Lung (tissue), 12 donors: ENCODE results near the gene TRABD2B. TPM values are rescaled to one million over a fixed set of nuclear protein-coding genes. Genes with fewer than 3 reads are reported as not detected.

ENCODE experiments used
- ATAC-seq: fragments of 200-7000 bp; cut with Tn5 transposase; one replicate; pipeline ENCODE4 v1.9.1; 2020; ENCODE audit warnings: moderate number of reproducible peaks; ENCODE audit not compliant: insufficient read depth, low FRiP score
- DNase-seq, 3 donors: peaks; one replicate each; pipeline ENCODE4 v3.0.0-alpha.2; 2013 to 2017
- H3K27ac ChIP-seq, 2 donors: one replicate each; pipeline ENCODE4 v1.5.1; 2013; ENCODE audit warnings: mild to moderate bottlenecking in 2 of 2, moderate library complexity in 2 of 2, control low read depth in 1 of 2, inconsistent platforms in 1 of 2, low read depth in 1 of 2, low read length in 1 of 2
- H3K27me3 ChIP-seq, 3 donors: one replicate each; pipeline ENCODE4 v1.5.1; 2013; ENCODE audit warnings: low read length in 2 of 3; ENCODE audit not compliant: control insufficient read depth in 3 of 3, insufficient read depth in 3 of 3
- H3K36me3 ChIP-seq, 4 donors: one replicate each; pipeline ENCODE4 v1.5.1; 2013; ENCODE audit warnings: low read length in 4 of 4, mild to moderate bottlenecking in 1 of 4, moderate library complexity in 1 of 4; ENCODE audit not compliant: control insufficient read depth in 4 of 4, insufficient read depth in 4 of 4
- H3K4me1 ChIP-seq, 5 donors: one replicate each; pipeline ENCODE4 v1.5.1; 2013; ENCODE audit warnings: low read length in 5 of 5, mild to moderate bottlenecking in 2 of 5, moderate library complexity in 1 of 5; ENCODE audit not compliant: control insufficient read depth in 5 of 5, insufficient read depth in 5 of 5
- H3K4me3 ChIP-seq: one replicate; pipeline ENCODE4 v1.5.1; 2013; ENCODE audit warnings: mild to moderate bottlenecking, control low read depth, moderate library complexity
- H3K9ac ChIP-seq, 2 donors: one replicate each; pipeline ENCODE4 v1.5.1; 2013; ENCODE audit warnings: low read length in 2 of 2, control low read depth in 1 of 2; ENCODE audit not compliant: insufficient read depth in 1 of 2
- H3K9me3 ChIP-seq, 4 donors: one replicate each; pipeline ENCODE4 v1.5.1; 2013; ENCODE audit warnings: low read length in 3 of 4, mild to moderate bottlenecking in 1 of 4, moderate library complexity in 1 of 4; ENCODE audit not compliant: control insufficient read depth in 4 of 4, insufficient read depth in 3 of 4
- CTCF ChIP-seq: IDR thresholded peaks from 2 replicates; pipeline ENCODE4 v1.5.1; 2012; ENCODE audit warnings: mild to moderate bottlenecking; ENCODE audit errors: control extremely low read depth, extremely low read depth
- WGBS, 2 donors: extraction: QIAGEN DNeasy Blood & Tissue Kit; methylation state at CpG; one replicate each; pipeline ENCODE4 v1.1.7; 2013; 5-methylcytosine and 5-hydroxymethylcytosine counted together
- polyA plus RNA-seq, 2 donors: library from polyadenylated mRNA; stranded (reverse); fragments of 200-250 nt; gene quantifications; one replicate each; pipeline ENCODE4 v1.2.1, GENCODE V29; 2013
- total RNA-seq, 2 donors: library from RNA; depleted of rRNA in 1 of 2; stranded (reverse); fragments of >200 nt in 1 of 2; gene quantifications; one replicate each; pipeline ENCODE4 v1.2.1, GENCODE V29; 2014 to 2021
- donor health status: control.
- donor health status: control.
- donor health status: Bipolar disorder and iron deficiency.
- donor health status: healthy.
- donor health status: DM: yes; HTN: yes; CAD: no.

The TRABD2B gene
- total and polyA plus RNA-seq, 4 donors, result 0.37 to 1.9 (median 0.64) TPM

GRCh38 chr1:47947531-47947930 is 49.7 kb downstream of the TRABD2B start:
- Histone ChIP-seq H3K27me3 (no peaks in the 10 kb centered on the region), H3K27ac (no peak overlapping the region), H3K4me3 (no peak overlapping the region), H3K36me3 (no peaks in the 10 kb centered on the region), H3K4me1 (peaks cover 0 to 18% (median 5%) of the 10 kb centered on the region in 5 donors), H3K9me3 (no peaks in the 10 kb centered on the region), H3K9ac (no peak overlapping the region)
- DNase-seq, result no peak
- no peak for TF ChIP-seq CTCF
- no peak for ATAC-seq
- WGBS, 2 donors, result 91 to 94% methylated on average over 6 of the region's 6 CpGs

GRCh38 chr1:47944561-47944960 is 52.6 kb downstream of the TRABD2B start:
- no peak for TF ChIP-seq CTCF
- WGBS, 2 donors, result 52 to 69% methylated on average over 4 of the region's 4 CpGs
- no peaks in the 10 kb centered on the region for H3K27me3 ChIP-seq
- DNase-seq (peak; percentile 51 to 81 (median 65)), ATAC-seq (no peak)
- peaks cover 0 to 21% (median 9%) of the 10 kb centered on the region in 5 donors for H3K4me1 ChIP-seq
- H3K9me3 ChIP-seq, result no peaks in the 10 kb centered on the region
- no peak overlapping the region for H3K27ac ChIP-seq
- H3K36me3 ChIP-seq, result no peaks in the 10 kb centered on the region
- no peak overlapping the region for H3K4me3 ChIP-seq
- H3K9ac ChIP-seq, result no peak overlapping the region

- no peak for ATAC-seq
- TF ChIP-seq CTCF, result no peak
Observed at GRCh38 chr1:47942240-47942629, 55.0 kb downstream of the TRABD2B start.

GRCh38 chr1:47941609-47942239 is 55.5 kb downstream of the TRABD2B start:
- Histone ChIP-seq H3K36me3 (no peaks in the 10 kb centered on the region), H3K9me3 (no peaks in the 10 kb centered on the region), H3K27me3 (no peaks in the 10 kb centered on the region), H3K9ac (no peak overlapping the region), H3K27ac (no peak overlapping the region), H3K4me1 (peaks cover 0 to 30% (median 14%) of the 10 kb centered on the region in 5 donors), H3K4me3 (no peak overlapping the region)
- DNase-seq, result no peak
- 75 to 83% methylated on average over 2 of the region's 2 CpGs for WGBS, 2 donors
- no peak for TF ChIP-seq CTCF
- ATAC-seq, result no peak

More at GRCh38 chr1:47942240-47942629, 55.0 kb downstream of the TRABD2B start:
- no peaks in the 10 kb centered on the region for H3K9me3 ChIP-seq
- no peak overlapping the region for H3K27ac ChIP-seq
- H3K36me3 ChIP-seq, result no peaks in the 10 kb centered on the region
- DNase-seq, result peak in 1 of 3 donors; percentile 13
- no peak overlapping the region for H3K4me3 ChIP-seq
- WGBS, 2 donors, result 60 to 74% methylated on average over 3 of the region's 3 CpGs
- H3K4me1 ChIP-seq, result peaks cover 0 to 30% (median 14%) of the 10 kb centered on the region in 5 donors
- H3K9ac ChIP-seq, result no peak overlapping the region
- no peaks in the 10 kb centered on the region for H3K27me3 ChIP-seq
